DMS79 (cell line): Measurements from ENCODE around the gene RBBP8NL.

Source experiments
- DNase-seq: peaks from one replicate; lab custom pipeline; 2025; lab: John Stamatoyannopoulos, UW

The RBBP8NL gene

DNA sequence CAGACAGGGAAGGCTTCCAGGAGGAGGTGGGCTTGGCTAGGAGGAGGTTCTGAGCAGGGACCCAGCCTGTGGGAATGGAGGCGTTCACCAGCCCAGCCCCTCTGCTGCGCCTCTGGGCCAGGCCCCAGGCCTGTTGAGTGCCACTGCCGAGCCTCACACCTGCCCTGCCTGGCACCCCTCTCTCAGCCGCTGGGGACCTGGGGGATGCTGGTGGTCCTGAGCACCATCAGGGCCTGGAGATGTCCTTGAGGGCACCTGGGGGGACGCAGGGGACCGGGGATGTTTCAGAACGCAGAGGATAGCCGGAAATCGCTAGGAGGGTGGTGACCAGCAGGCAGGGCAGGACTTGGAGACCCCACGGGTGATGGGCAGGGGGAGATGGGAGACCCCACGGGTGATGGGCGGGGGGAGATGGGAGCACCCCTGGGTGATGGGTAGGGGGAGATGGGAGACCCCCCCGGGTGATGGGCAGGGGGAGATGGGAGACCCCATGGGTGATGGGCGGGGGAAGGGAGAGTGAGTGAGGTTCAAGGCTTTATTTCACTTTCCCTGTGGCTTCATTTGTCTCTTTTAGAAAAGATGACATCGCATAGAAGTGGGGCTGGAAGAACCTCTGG, 35.7 kb upstream of the RBBP8NL start:
- DNase-seq: no peak

DNA sequence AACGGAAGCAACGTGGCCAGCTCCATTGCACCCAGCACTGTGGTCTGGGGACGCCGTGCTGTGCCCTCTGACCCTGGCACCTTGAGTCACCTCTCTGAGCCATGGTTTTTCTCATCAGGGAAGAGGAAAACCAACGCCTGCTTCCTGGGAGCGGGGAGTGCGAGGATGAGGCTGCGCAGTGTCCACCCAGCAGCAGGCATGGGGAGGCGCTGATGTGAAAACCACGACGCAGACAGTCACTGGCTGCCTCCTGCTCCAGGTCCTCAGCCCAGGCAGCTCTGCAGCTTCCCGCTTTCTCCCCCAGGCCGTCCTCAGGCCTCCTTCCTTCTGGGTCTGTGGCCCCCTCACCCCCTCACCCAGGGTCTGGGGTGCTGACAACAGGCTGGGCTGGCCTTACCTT, 34.5 kb upstream of the RBBP8NL start:
- no peak for DNase-seq

DNA sequence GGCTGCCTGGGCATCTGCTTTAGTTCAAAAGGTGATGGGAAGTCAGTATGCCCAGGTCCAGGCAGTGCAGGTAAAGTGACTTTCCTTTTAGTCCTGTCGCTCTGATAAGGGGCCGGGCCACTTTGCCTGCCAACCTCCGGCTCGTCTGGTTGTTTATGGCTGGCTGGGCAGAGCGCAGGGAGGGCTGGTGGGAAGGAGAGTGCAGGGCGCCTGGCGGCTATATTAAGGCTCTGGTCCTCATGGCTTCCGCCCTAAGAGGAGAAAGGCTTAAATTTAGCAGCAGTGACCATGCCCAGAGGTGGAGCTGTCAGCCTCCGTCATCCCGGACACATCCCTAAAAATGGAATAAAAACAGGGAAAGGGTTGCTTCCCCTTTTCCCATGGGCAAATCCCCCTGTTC, 33.8 kb upstream of the RBBP8NL start:
- no peak for DNase-seq

DNA sequence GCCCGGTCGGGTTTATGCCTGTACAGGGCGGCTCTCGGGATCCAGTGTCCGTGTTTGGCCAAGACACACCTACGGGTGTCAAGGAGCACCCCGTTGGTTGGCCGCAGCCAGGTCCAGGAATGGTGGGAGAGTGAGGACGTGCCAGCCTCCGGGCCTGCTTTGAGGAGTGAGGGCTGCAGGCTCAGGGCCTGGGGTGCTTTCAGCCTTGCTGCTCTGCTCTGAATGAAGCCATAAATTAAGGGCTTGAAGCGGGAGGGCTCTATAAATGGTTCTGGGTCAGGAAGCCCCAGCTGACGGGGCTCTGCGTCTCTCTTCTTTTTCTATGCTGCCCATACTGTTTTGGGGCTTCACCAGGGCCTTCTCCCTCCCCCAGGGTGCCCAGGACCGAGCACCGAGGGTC, 33.3 kb upstream of the RBBP8NL start:
- no peak for DNase-seq

DNA sequence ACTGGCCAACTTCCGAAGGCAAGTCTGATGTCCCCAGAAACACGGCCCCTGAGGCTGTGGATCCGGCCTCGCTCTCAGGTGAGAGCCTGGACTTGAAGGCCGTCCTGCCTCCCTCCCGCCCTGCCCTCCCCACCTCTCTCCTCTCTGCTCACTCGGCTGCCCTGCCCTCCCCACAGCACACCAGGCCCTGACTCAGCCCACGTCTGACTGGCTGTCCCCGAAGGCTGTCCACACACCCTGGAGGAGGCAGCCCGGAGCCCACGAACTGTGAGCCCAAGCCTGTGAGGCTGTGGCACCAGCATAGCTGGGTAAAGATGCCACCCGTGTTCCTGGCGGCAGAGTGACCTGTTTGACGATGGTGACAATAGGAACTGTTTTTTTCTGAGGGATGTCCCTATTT, 32.1 kb upstream of the RBBP8NL start:
- DNase-seq: no peak

DNA sequence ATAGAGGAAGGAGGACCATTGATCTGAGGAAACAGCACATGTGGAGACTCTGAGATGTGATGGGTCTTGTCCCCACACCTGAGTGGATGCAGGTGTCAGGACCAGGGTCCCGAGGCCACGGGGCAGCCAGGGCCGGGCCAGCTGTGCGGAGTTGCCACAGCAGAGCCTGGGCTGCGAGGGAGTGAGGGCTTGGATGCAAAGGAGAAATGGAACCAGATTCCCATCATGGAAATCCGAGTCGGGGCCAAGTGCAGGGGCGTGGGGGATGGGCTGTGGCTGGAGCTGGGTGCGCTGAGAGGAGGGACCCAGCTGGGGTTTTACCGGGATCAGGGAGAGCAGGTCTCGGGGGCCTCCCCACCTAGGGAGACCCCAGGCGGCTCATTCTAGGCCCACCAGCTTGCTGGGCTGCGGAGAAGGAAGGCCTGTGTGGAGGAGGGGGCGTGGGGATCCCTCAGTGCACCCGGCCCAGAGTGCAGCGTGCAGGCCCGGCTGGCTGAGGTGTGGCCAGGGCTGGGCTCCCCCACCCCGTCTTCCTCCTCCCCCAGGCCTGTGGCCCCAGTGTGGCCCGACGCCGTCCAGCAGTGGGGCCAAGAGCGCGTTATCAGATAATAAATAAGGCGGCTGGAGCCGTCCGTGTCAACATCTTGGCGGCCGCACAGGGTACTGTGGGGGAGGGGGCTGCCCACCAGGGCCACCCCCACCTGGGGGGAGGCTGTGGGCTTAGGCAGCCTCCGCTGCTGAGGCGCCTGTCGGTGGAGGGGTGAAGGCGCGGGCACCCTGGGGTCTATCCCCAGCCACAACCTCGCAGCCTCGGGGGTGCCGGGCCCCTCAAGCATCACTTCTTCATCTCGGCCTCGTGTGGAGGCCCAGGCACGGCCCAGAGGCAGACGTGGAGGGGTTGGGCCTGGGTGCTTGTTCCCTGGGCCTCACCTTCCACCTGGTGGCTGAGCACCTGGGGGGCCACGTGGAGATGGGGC, 31.2 kb upstream of the RBBP8NL start:
- DNase-seq: no peak

DNA sequence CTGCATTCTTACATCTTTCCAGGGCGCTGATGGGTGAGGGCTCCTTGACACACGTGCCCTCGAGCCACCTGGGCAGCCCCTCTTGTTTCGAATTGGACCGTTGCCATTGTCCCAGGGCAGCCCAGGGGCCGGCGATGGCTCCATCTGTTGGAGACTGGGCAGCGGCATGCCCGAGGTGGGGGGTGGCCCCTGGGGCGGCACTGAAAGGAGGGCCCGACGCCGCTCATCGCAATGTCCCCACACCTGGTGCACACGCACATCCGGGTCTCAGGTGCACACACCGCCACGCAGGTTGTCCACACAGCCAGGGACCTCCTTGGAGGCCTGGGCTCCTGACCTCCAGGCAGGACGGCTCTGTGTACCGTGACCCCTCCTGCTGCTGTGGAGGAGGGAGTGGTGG, 30.5 kb upstream of the RBBP8NL start:
- DNase-seq: no peak

DNA sequence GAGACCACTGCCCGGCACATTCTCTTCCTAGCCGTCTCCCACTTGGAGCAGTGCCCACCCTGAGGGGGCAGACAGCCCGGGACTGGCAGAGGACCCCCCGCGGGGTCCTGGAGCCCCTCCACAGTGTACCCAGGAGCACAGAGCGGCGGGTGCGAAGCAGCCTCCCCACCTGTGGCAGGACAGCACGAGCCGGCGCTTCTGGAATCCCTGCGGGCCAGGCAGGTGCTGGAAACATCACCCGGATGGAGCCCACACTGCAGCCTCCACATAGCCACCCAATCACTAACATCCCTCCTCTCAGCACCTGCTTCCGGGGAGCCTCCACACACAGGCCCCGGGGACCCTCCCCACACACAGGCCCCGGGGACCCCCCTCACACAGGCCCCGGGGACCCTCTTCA, 29.8 kb upstream of the RBBP8NL start:
- DNase-seq: no peak

DNA sequence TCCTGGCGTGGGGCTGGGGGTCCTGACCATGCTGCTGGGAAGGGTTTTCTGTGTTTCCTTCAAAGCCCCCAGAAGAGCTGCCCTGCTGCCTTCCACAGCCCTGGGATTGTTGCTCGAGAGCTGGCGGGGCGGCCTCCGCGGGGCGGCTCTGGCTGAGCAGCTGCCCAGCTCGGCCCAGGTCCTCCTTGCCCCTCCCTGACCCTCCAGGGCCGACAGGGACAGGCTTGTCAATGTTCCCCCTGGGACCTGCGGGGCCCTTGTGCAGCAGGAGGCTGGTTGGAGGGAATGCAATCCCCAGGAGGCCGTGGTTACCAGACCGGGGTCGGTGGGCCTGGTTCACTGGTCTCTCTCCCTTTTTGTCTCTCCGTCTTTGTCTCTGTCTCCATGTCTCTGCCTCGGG, 28.6 kb upstream of the RBBP8NL start:
- DNase-seq: no peak

DNA sequence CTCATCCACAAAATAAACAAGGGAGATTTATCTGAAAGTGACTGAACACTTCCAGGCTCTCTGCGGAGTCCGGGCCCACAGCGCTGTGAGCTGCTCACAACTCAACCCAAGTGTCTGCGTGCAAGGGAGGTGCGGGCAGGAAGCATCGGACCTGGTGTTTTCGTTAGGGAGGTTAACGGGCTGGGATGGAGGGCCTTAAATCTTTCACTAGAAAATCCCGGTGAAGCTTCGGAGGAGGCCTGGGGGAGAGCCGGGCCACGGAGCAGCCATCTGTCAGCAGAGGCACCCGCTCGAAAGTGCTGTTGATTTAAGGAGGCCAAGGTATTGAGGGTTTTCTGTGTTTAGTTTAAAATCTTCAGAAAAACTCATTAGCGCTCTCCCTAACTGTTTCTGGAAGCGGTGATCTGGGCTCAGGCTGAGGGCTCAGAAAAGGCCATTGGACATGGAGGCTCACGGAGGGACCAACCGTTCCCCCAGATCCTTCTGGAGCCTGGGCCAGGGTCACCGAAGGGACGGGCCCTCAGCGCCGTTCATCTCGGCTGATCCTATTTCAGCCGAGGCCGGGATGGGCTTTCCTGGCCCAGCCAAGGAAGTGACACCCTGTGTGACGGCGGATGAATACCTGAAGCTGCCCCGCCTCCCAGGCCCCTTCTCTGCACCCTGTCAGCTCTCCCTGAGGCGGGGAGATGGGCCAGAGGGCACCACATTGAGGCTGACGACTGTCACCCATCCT, 27.7 kb upstream of the RBBP8NL start:
- no peak for DNase-seq

DNA sequence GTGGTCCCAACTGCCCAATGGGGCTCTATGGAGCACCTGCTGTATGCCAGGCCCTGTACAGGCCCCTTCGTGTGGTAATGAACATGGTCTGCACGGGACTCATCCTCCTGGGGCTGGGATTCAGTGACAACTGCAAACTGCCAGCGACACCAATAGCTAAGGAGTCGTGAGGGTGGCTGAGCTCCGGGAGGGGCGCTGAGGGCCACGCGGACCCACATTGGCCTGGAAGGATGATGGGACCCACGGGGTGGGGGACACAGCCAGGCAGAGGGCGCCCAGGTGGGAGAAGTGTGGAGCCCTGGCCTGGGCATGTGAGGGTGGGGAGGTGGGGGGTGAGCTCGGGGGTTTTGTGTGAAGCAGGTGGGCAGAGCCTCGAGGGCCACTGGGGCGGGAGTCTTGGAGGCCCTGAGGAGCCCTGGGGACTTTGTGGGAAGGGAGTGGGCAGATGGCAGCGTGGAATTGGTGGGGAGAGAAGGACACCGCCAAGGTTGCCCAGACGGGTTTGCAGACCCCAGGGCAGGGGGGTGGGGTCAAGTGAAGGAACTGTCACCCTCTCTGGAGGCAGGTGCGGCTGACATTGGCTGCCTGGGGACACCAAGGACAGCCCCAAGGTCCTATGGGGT, 26.0 kb upstream of the RBBP8NL start:
- no peak for DNase-seq

DNA sequence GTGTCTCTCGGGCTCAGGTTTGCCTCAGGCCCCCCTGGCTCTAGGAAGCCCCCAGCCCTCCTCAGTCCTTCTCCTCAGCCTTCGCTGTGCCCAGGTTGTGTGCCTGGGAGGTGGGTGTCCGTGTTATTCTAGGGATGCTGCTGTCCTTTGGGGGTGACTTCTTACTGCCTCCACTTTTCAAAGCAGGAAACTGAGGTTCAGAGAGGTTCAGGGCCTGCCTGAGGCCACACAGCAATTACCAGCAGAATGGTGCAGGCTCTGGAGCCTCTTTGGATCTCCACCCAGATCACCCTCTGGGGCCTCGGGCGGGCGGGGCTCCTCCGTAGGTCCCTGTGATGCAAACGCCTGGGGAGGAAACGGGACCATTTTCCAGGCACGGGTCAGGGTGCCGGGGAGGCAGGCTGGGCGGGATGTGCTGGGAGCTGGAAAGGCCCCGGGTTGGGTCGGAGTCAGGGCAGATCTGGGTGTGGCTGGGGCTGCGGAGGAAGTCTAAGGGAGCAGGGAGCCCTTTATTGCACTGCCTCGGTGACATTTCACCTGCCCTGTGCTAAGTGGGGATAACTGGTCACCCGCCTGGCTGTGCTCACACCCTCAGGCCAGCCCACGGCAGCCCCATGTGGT, 25.2 kb upstream of the RBBP8NL start:
- no peak for DNase-seq

DNA sequence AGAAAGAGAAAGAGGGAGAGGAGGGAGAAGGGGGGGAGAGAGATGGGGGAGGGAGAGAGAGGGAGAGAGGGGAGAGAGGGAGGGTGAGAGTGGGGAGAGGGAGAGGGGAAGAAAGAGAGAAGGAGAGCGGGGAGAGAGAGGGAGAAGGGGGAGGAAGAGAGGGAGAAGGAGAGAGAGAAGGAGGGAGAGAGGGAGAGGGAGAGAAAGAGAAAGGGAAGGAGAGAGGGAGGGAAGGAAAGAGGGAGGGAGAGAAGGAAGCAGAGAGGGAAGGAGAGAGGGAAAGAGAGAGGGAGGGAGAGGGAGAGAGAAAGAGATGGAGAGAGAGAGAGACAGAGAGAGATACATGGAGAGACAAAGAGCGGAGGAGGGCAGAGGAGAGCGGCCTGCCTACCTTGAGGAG, 24.6 kb upstream of the RBBP8NL start:
- no peak for DNase-seq

DNA sequence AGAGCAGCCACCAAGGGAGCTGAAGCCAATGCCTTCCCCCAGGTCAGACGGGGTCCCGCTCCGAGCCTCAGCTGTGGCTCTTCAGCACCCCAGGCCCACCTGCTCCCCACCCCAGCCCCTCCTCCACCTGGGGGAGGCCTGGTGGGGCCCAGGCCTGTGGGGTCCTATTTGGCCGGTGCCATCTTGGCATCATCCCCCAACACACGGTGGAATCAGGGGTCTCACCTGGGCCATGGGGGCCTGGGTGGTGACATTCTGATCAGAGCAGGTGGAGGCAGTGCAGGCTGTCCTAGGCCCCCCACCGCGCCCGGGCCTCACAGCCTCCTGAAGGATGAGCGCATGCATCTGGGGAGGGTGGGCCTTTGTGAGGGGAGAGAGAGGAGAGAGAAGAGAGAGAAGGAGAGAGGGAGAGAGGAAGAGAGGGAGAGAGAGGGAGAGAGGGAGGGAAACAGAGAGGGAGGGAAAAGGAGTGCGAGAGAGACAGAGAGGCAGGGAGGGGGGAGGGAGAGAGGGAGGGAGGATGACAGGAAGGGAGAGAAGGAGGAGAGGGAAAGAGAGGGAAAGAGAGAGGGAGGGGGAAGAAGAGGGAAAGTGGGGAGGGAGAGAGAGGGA, 23.9 kb upstream of the RBBP8NL start:
- no peak for DNase-seq

DNA sequence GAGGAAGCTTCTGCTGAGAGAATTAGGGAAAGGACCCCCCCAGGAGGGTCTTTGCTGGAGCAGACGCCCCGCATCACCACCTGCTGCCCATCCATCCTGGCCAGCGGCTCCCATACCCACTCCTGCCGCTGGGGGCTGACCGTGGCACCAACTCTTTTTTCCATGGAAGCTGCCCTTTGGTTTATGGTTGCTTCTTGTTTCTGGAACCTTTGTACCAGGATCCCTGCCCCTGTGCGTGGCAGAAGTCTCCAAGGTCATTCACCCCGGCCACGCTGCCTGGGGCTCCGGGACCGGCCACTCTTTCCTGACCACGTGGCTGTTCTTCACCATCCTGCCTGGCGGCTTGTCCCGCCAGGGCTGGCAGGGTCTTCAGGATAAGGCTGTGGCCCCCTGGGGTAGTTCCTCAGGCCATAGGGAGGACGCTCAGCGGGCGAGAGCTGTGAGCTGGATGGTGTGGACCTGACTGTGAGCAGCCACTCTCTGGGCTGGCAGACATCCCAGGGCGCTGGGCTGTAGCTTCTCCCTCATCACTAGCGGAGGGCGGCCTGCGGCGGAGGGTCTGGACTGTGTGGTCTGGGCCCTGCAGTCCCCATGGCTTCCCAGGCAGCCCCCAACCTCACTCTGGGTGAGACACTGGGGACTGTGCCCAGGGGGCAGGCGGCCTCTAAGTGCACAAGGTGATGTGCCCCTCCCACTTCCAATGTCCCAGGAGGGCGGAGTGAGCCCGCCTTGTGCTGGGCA, 22.8 kb upstream of the RBBP8NL start:
- DNase-seq: no peak

DNA sequence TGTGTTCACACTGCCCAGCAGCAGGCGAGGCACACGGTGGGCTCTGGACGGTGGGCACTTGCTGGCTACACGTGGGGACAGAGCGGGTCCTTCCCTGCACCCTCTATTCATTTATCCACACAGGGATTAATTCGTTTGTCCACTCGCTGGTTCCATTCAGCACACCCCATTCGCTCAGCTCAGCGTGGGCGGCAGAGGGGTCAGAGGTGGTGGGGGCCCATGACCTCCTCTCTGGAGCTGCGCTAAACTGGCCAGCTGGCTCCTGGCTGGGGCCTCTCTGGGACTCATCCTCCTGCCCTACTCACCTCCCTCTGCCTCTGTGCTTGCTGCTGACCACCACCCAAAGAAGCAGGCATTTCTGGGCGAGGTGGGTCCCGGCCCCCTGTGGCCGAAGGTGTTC, 21.4 kb upstream of the RBBP8NL start:
- DNase-seq: no peak

DNA sequence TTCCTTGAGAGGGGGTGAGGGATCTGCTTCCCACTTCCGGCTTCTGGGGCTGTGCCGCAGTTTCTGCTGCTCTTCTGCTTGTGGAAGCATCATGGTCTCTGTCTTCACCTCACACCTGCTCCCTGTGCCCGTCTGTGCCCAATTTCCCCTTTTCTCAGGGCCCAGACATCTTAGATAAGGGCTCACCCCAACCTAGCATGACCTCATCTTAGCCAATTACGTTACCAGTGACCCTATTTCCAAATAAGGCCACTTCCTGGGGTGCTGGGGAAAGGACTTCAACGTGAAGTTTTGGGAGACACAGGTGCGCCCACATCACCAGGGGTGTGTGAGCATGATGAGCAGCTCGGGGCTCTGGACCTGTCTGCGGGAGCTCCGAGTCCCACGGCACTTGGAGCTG, 20.7 kb upstream of the RBBP8NL start:
- DNase-seq: no peak

DNA sequence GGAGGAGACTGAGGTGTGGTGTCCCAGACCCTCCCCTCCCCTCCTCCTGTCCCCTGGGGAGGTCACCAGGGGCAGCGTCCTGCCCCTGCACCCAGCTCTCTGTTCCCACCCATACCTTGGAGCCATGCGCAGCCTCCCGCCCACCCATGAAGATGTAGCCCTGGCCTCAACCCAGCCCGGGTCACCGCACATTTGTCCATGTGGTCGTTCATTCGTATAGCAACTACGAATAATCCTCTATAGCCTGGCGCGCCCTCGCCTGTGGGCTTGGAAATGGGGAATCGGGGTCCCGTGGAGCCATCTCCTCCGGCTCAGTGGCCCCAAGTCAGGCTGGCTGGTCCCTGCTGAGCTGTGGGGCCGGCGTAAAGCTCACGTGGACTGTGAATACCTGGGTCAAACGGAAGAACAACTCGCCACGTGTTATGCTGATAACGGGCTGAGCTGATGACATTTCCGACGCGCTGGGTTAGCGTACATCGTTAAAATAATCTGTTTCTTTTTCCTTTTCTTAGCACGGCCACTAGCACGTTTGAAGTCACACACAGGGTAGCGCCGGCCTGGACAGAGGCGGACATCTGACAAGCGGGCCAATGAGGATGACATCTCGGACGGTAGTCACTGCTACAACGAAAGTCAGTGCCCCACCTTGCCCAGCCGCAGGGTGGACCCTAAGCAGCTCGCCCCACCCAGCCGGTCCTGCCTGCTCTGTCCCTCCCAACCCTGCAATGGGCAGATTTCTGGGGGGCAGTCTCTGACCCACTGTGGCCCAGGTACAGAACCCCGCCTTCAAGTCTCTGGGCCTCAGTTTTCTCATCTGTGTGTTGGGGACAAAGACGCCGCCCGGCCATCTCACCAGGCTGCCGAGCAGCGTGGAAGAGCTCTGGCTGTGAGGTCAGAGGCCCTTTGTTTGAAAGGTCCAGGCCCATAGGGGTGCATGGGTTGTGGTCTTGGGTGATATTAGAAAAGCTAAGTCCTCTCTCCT, 19.8 kb upstream of the RBBP8NL start:
- no peak for DNase-seq

DNA sequence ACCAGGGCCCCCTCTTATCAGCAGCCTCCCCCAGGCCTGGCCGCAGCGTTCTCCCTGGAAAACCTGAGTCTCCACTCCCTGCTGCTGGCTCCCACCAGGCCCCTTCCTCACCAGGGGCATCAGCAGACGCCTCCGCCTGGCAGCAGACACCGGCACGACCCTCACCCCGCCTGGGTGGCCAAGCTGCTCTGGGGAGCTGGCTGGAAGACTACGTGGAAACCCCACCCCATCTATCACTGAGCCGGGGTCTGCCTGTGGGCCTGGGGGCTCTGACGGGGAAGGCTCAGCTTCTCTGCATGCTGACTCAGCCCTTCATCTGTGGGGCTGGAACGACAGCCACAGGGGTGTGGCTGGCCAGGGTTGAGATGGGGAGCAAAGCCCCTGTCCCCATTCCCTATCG, 19.1 kb upstream of the RBBP8NL start:
- DNase-seq: no peak
